GM19240 (cell line): ENCODE results near the gene MAPKAPK3.

ENCODE experiments used
- DNase-seq: peaks from one replicate; pipeline ENCODE4 v3.0.0; 2011; ENCODE audit warnings: low spot score; ENCODE audit not compliant: insufficient read length

MAPKAPK3 gene

GRCh38 chr3:50626401-50626800 is 9.4 kb downstream of the MAPKAPK3 start:
- no peak for DNase-seq

- DNase-seq, result no peak
Observed at GRCh38 chr3:50627407-50628051, 10.6 kb downstream of the MAPKAPK3 start.

- no peak for DNase-seq
Observed at GRCh38 chr3:50628601-50629000, 11.7 kb downstream of the MAPKAPK3 start.

DNA sequence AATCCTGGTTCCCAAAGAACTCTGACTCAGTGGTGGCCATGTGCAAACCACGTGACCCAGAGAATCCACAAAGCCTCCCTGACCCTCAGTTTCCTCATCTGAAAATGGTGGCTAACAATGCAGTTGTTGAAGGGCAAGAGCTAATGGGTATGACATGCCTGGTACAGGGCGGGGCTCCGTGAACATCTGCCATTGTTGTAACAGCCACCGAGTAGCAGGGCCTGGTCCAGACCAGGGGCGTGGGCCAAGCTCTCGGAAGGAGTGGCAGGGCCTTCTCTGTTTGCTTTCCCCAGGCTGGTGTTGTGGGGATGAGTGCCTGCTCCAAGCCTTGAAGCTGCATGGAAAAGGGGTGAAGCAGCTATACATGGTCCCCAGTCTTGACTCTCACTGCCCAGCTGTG is 13.4 kb downstream of the MAPKAPK3 start:
- DNase-seq, result no peak

DNA sequence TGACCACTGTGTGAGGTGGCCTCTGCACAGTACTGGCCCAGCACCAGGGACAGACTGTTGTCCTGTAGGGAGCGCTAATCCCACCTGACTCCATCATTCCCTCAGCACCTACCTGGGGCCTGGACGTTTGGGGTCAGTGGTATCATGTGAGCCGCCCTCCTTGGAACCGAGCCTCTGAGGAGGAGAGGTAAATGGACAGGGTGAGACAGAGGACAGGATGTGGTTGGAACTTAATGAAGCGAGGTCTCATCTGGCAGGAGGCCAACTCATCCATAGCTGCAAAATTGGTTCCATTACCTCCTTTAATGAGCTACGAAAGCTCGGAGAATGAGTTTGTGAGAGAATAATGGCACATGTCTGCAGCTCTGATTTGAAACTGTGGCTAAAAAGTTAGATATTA is 13.9 kb downstream of the MAPKAPK3 start:
- DNase-seq, result no peak

- no peak for DNase-seq
Observed at GRCh38 chr3:50632450-50632849, 15.5 kb downstream of the MAPKAPK3 start.

DNA sequence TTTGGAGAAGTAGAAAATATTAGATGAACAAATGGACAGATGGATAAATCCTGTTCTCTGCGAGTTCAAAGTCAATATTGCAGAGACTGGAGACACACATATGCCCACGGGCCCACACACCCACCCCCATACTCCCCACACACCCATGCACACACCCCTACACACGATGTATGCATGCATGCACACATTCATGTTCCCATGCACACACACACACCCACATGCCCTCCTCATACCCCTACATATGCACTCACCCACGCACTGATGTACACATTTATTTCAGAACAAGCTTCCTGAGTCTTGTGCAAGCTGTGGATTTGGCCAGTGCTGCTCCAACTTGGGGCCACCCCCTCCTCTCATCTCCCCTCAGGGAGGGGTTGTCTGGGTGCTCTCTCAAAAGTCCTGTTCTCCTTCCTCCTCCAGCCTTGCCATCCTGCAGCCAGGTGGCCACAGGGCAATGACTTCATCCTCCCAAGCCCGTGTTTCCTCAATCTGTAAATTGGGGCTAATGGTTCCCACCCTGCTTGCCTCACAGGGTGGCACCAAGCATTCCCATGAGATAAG is 16.4 kb downstream of the MAPKAPK3 start:
- no peak for DNase-seq

DNA sequence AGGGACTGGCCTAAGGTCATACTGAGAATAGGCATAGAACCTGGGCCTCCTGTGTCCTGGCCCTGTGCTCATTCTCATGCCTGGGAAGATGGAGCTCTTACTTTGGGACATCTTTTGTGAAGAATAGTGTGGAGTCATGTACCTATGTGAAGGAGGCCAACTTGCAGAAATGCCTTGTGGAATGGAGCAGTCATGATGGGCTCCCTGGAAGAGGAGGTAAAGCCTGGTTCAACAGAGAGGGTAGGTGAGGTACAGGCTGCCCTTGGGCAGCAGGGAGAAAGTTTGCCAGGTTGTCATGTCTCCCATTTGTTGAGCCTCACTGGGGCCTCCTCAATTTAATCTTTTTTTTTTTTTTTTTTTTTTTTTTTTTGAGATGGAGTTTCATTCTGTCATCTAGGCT is 18.1 kb downstream of the MAPKAPK3 start:
- DNase-seq, result no peak

DNA sequence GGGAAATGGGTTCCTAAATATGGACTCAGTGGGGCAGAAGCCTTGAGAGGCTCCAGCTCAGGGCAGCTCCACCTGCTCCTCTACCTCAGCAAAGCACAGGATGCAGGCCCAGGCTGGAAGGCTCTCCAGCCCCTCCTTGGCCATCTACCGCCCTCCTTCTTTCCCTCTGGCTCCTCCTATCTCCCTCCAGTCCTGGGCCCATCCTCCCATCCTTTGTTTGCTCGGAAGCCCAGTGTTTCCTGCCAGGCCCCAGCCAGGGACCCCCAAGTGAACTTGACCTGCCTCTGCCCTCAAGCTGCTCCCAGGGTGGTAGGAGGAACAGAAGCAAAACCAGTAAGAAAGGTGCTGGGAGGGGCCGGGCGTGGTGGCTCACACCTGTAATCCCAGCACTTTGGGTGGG is 20.1 kb downstream of the MAPKAPK3 start:
- DNase-seq, result no peak

DNA sequence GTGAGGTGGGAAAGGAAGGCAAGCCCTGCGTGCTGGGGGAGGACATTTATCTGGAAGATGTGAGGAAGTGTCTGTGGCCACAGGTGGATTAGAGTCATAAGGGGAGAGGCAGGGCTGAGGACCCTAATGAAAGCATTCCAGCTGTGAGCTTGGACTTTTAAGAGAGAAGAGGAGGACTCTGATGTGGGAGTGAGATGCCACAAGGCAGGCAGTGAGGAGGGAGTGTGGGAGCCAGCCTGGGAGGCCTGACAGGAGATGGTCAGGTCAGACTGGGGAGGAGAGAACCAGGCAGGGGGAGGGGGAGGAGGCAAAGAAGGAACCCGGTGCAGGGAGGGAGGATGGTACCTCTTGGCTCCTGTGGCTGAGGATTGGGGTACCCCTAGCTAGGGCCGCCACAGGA is 21.0 kb downstream of the MAPKAPK3 start:
- no peak for DNase-seq

DNA sequence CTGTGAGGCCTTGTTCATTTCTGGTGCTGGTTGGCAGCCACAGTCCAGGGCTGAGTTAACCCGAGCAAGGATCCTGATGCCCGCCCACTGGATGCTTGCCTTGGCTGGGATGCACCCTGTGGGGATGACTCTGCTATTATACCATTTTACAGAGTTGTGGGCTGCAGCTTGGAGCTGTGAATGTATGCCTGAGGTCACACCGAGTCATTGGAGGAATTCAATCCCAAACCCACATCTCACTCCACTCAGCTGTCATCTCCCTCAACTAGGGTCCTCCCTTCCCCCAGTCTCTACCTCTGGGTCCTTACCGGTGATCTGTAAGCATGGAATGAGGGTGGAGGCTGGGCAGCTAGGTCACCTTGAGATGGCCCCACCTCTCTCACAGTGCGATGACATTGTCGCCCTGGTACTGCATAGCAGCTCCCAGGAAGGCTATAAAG is 22.1 kb downstream of the MAPKAPK3 start:
- DNase-seq, result no peak

GRCh38 chr3:50642382-50642781 is 25.4 kb downstream of the MAPKAPK3 start:
- no peak for DNase-seq

DNA sequence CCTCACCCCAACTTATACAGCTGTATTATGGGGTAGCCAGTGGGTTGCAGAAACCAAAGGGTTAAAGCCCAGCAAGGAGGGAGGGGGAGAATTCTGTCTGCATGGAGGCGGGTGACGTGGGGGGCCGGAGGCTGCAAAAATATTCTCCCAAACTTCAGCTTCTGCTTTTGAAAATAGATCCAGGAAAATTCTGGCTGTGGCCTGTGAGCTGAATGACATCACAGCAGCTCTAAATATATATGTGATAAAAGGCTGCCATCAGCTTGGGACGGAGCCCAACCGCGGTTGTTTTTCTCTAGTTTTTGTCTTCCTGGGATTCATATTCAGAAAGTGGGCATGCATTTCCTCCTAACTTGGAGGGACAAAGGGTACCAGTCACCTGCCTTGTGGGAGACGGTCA is 27.6 kb downstream of the MAPKAPK3 start:
- DNase-seq, result no peak

- DNase-seq, result no peak
Observed at GRCh38 chr3:50645378-50645777, 28.4 kb downstream of the MAPKAPK3 start.

DNA sequence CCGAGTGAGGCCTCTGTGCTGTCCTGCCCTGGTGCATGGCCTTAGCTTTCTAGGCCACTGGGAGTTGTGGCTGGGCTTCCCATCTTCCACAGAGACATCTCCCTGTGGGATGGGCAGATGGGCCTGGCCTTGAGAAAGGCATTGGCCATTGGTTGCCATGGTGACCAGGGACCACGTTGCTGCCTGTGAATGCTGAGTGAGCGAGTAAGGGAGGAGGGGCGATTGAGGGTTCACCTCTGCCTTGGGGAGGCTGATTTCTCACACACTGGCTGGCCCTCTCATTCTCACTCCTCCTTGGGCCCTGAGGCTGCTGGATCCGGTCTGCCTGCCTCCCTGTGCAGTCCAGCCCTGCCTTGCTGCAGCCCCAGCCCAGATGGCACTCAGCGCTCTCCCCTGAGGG is 31.4 kb downstream of the MAPKAPK3 start:
- DNase-seq, result no peak

GRCh38 chr3:50648944-50649343 is 32.0 kb downstream of the MAPKAPK3 start:
- DNase-seq, result no peak

DNA sequence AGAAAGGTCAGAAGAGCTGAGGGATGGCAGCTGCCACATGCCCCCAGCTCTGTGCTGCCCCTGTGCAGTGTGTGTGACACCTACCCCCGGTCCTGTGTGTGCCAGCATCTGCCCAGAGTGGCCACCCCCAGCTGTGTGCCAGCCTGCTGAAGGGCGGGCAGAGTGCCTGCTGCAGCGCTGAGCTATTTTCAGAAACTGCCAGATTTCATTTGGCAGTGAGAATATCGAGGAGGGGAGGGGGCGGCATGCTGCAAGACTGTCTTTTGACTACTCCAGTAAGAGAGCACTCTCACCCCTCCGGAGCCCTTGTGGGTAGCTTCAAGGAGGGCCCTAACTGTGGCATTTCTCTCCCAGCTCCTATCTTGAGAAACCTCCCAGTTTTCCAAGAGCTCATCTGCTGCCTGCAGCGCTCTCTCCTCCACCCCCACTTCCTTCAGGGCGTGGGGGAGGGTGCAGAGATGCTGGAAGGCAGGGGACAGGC is 32.5 kb downstream of the MAPKAPK3 start:
- no peak for DNase-seq

GRCh38 chr3:50650018-50650417 is 33.1 kb downstream of the MAPKAPK3 start:
- no peak for DNase-seq

DNA sequence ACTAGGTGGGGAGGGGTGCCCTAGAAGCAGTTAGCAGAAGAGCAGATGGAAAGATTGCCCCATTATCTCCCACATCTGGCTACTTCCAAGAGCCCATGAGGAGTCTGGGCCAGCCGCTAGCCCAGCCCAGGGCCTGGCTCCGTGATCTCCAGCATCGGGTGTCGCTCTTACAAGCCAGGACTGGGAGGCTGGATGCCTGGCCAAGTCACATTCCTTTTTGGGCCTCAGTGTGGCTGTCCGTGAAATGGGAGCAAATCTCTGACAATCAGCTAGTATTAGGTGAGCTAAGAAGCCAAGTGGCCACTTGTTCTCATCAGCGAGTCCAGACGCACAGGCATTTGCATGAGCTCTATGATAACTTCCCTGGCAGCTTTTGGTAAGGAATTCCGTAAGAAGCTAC is 34.5 kb downstream of the MAPKAPK3 start:
- DNase-seq, result no peak

GRCh38 chr3:50651920-50652529 is 35.1 kb downstream of the MAPKAPK3 start:
- DNase-seq, result no peak

- DNase-seq, result peak; percentile 35
Observed at GRCh38 chr3:50652709-50653108, 35.8 kb downstream of the MAPKAPK3 start.

DNA sequence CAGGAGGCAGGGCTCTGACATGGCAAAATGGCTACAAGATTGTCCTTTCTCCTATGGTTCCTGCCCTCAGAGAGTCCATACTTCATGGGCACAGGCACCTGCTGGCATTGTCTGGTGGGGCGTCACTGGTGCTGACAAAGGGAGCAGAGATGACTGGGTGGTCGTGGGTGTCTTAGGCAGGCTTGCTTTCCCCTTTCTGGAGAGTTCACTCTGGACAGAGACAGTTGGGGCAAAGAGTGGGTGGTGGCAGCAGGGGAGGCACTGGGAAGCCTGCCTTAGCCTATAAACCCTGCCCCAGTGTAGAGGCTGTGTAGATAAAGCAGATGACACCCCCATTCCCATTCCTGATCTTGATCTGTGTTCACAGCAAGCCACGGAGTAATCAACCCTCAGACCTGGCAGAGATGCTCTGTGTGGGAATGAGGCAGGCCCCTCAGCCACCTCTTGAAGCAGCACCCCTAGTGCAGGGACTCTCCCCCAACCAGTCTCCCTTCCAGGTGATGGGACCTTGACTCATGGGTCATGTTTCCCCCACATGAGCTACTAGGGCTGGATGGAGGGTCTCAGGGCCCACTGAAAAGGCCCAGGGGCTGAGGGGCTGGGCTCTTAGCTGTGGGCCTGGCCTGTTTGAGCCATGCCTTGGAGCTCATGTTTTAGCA is 37.1 kb downstream of the MAPKAPK3 start:
- no peak for DNase-seq
